Thyroid gland (tissue), 4 donors: ENCODE results near the gene DPP6. TPM values are rescaled to one million over a fixed set of nuclear protein-coding genes. Genes with fewer than 3 reads are reported as not detected.

Experiments
- DNase-seq, 2 donors: peaks; one replicate each; pipeline ENCODE4 v3.0.0-alpha.2; 2019
- H3K27ac ChIP-seq, 3 donors: fragments of 200-600 bp; sonication (generic); 1 replicate in 2 of 3; 2 replicates in 1 of 3; pipeline ENCODE4 v1.5.1; 2016 to 2019; ENCODE audit warnings: mild to moderate bottlenecking in 1 of 3, moderate library complexity in 1 of 3
- H3K27me3 ChIP-seq: fragments of 200-600 bp; sonication (generic); one replicate; pipeline ENCODE4 v1.5.1; 2019
- H3K36me3 ChIP-seq, 2 donors: fragments of 200-600 bp; sonication (generic); one replicate each; pipeline ENCODE4 v1.5.1; 2016 to 2019
- H3K4me1 ChIP-seq, 2 donors: fragments of 200-600 bp; sonication (generic); one replicate each; pipeline ENCODE4 v1.5.1; 2017 to 2019
- H3K4me3 ChIP-seq, 3 donors: fragments of 200-600 bp; sonication (generic); replicated peaks in 1 of 3; 1 replicate in 2 of 3; 2 replicates in 1 of 3; pipeline ENCODE4 v1.5.1; 2016; ENCODE audit warnings: mild to moderate bottlenecking in 1 of 3
- H3K9me3 ChIP-seq: fragments of 200-600 bp; sonication (generic); one replicate; pipeline ENCODE4 v1.5.1; 2017
- POLR2A ChIP-seq, 2 donors: fragments of 450-650 bp; IDR thresholded peaks; one replicate each; pipeline ENCODE4 v1.6.1; 2017; ENCODE audit warnings: antibody characterized with exemption in 2 of 2, mild to moderate bottlenecking in 2 of 2, moderate library complexity in 1 of 2
- WGBS, 2 donors: methylation state at CpG; one replicate each; pipeline ENCODE4 v1.1.5; 2017; 5-methylcytosine and 5-hydroxymethylcytosine counted together
- intact Hi-C: fragments of 100-400 bp; cut with DNase I; formaldehyde crosslinking; loops from one replicate; pipeline ENCODE4 v1.15.1; 2023
- total RNA-seq, 4 donors: library from RNA; depleted of rRNA; stranded (reverse); fragments of >200 nt; gene quantifications; one replicate each; pipeline ENCODE4 v1.2.3, GENCODE V29; 2016
- TF ChIP-seq, protein P1 (sequence below), 6 experiments: fragments of 200-600 bp in 3 of 6; fragments of 450-650 bp in 3 of 6; sonication (generic) in 3 of 6; IDR thresholded peaks; one replicate each; pipeline ENCODE4 v1.5.1; 2016 to 2019; ENCODE audit warnings: antibody characterized with exemption in 6 of 6, mild to moderate bottlenecking in 2 of 6, inconsistent platforms in 1 of 6, moderate library complexity in 1 of 6

The DPP6 gene
- total RNA-seq, 4 donors from 2014 or later = 50.7 to 97.7 (median 68.9) TPM

DNA sequence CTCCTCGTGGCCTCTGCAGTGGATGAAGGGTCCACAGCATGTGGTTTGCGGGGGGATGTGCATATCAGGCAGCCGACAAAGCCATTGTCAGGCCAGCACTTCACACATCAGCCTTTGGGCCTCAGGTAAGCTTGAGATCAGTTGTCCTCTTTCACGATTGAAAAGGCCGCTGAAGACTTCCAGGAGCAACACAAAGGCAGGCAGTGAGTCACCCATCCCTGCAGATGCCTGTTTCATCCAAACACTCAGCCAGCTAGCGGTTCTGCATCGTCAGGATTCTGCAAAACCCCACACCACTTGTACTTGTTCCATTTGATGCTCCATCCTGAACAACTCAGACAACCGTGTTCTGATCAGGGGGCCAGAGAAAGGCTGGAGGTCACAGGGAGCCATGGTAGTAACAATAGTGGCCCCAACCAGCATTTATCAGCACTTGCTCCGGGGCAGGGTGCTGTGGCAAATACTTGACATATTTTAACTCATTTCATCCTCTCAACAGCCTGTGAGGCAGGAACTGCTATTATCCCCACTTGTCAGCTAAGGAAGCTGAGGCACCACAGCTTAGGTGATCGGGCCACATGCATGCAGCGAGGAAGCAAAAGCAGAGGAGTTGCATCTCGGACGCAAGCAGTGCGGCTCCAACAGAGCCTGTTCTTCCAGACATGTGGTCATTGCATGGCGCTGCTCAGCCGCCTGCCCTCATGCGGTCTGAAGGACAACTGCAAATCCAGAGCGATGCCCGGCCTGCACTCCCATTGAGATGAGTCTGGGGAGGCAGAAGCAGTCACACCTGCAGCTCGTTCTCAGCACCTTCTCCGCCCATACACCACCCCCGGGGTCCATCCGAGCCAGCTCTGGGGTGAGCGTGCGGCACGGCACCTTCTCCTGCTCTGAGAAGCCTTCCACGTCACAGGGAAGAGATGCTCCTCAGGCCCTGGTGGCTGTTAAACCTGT, 805.8 kb downstream of the DPP6 start:
- DNase-seq = no peak
- intact Hi-C loops = no loop called here

DNA sequence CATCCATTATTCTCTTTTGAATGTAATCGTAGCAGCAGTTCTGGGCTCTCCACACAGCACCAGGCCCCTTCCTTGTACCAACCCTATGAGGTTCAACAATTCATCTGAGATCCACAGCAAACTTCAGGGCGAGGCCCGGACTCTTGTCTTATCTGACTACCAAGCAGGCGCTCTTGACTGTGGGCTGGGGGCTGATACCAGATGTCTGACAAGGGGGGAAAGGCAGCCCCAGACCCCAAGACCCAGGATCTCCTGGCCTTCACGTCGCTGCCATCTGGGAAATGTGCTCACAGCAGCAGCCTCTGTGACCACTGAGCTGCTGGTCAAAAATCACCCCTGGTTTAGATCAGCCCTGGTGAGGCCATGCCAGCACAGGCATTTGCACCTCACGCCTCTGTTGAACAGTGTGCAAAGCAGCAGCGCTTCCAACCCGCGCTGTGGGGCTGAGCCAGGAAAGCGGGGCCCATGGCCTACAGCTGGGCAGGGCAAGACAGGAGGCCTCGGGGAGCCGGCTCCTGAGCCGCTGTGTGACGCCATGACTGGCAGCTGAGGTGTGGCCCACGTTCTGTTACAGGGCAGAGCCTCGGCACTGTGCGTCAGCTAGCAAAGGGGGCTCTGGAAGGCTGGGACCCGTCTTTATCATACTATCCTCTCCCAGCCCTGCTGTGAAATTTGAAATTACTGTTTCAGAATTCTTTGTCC, 806.8 kb downstream of the DPP6 start:
- WGBS, 2 donors = 89 to 96% methylated on average over 16 to 19 of the region's 19 CpGs

More for the DNA sequence above, 805.8 kb downstream of the DPP6 start:
- 82 to 91% methylated on average over 12 to 25 of the region's 27 CpGs for WGBS, 2 donors
- Histone ChIP-seq H3K9me3 (no peaks in the 10 kb centered on the region), H3K4me3 (no peak overlapping the region), H3K27me3 (no peaks in the 10 kb centered on the region), H3K4me1 (no peaks in the 10 kb centered on the region), H3K27ac (no peak overlapping the region), H3K36me3 (no peaks in the 10 kb centered on the region)
- TF ChIP-seq, protein P1, sequence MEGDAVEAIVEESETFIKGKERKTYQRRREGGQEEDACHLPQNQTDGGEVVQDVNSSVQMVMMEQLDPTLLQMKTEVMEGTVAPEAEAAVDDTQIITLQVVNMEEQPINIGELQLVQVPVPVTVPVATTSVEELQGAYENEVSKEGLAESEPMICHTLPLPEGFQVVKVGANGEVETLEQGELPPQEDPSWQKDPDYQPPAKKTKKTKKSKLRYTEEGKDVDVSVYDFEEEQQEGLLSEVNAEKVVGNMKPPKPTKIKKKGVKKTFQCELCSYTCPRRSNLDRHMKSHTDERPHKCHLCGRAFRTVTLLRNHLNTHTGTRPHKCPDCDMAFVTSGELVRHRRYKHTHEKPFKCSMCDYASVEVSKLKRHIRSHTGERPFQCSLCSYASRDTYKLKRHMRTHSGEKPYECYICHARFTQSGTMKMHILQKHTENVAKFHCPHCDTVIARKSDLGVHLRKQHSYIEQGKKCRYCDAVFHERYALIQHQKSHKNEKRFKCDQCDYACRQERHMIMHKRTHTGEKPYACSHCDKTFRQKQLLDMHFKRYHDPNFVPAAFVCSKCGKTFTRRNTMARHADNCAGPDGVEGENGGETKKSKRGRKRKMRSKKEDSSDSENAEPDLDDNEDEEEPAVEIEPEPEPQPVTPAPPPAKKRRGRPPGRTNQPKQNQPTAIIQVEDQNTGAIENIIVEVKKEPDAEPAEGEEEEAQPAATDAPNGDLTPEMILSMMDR (IDR thresholded peaks at IDR 0.05) = no peak
- TF ChIP-seq POLR2A (IDR thresholded peaks at IDR 0.05) = no peak

DNA sequence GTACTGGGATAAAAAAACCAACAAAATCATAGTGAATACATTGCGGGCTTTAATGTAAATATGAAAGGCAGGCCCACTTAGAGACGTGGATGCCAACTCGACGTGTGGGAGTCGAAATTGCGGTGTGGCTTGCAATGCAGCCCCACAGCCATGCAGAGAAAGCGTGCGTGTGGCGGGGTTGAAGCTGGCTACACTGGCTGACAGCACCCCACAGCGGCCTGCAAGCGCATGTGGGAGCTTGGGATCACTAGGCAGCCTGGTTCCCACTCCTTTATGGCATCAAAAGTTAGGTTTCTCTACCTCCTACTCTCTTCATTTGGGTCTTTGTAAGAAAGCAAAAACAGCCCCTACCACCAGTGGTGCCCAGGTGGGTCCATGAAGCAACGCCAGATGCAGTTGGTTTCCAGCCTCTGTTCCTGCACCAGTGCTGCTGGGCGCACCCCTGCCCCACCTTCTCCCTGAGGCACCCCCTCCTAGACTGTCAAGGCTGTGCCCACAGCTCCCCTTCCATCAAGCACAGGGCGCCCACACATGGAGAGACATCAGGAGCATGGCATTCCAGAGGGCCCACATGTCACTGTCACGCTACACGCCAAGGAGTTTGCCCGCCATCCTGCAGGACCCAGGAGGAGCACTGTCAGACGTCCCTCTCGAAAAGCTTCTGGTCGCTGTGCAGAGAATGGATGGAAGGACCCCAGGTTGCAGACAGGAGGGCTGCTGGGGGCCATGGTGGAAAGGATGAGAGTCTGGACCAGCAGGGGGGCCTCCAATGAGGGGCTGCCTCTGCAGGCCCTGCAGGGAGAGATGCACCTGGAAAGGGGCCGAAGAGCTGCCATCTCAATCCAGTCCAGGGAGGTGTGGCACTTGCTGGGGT, 807.8 kb downstream of the DPP6 start:
- H3K4me1 ChIP-seq = no peaks in the 10 kb centered on the region
- no peaks in the 10 kb centered on the region for H3K9me3 ChIP-seq
- 90 to 94% methylated on average over 18 to 19 of the region's 21 CpGs for WGBS, 2 donors
- no peaks in the 10 kb centered on the region for H3K36me3 ChIP-seq
- no peak for DNase-seq
- H3K27me3 ChIP-seq = no peaks in the 10 kb centered on the region
- intact Hi-C loops = no loop called here
- no peak overlapping the region for H3K27ac ChIP-seq
- TF ChIP-seq, protein P1 (IDR thresholded peaks at IDR 0.05) = no peak
- TF ChIP-seq POLR2A (IDR thresholded peaks at IDR 0.05) = no peak
- H3K4me3 ChIP-seq = no peak overlapping the region

More for the DNA sequence above, 806.8 kb downstream of the DPP6 start:
- no peak for DNase-seq
- TF ChIP-seq, protein P1 (IDR thresholded peaks at IDR 0.05) = no peak
- H3K4me3 ChIP-seq = no peak overlapping the region
- H3K36me3 ChIP-seq = no peaks in the 10 kb centered on the region
- intact Hi-C loops = no loop called here
- H3K4me1 ChIP-seq = no peaks in the 10 kb centered on the region
- no peaks in the 10 kb centered on the region for H3K9me3 ChIP-seq
- H3K27me3 ChIP-seq = no peaks in the 10 kb centered on the region
- H3K27ac ChIP-seq = no peak overlapping the region

DNA sequence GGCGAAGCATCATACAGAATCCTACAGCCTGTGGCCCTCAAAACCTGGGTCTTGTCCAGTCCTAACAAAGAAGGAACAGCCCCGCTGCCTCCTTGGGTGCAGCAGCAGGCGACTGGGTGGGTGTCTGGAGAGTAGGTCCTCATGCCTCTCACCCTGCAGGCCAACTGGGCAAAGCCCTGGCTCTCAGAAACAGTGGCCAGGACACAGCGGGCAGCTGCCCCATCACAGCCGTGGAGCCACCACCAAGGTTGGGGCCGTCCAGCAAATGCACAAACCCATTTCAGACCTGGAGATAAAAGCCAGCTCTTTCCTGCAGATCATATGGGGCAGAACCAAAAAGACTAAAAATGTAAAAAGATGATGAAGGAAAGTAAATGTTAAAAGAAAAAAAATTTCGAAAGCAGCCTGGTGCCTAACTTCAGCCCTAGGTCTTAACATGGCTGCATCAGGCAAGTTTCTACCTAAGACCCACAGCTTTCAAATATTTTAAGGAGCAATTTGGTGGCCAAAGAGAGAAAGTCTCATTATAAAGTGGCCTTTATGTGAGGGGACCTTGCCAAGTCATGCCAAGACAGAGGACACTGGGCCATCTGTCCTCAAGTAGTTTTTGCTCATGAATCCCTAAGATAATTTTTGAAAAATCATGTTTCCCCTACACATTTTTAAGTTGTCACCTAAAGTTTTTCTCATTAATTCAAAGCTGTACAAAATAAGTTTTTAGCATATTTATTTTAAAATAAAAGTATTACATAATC, 808.6 kb downstream of the DPP6 start:
- intact Hi-C loops = no loop called here
- no peak for DNase-seq
- TF ChIP-seq POLR2A (IDR thresholded peaks at IDR 0.05) = no peak
- TF ChIP-seq, protein P1 (IDR thresholded peaks at IDR 0.05) = no peak
- Histone ChIP-seq H3K27ac (no peak overlapping the region), H3K36me3 (no peaks in the 10 kb centered on the region), H3K4me3 (no peak overlapping the region), H3K9me3 (no peaks in the 10 kb centered on the region), H3K27me3 (no peaks in the 10 kb centered on the region), H3K4me1 (no peaks in the 10 kb centered on the region)
- WGBS, 2 donors = 86 to 91% methylated on average over 6 to 7 of the region's 7 CpGs
